ENCODE measurements around the gene TMEM131.
"Not testable (repeated sequence)": the region's sequence is repeated elsewhere in the genome, so short reads cannot be mapped to it uniquely, and the experiment has no call there.

The TMEM131 gene

DNA sequence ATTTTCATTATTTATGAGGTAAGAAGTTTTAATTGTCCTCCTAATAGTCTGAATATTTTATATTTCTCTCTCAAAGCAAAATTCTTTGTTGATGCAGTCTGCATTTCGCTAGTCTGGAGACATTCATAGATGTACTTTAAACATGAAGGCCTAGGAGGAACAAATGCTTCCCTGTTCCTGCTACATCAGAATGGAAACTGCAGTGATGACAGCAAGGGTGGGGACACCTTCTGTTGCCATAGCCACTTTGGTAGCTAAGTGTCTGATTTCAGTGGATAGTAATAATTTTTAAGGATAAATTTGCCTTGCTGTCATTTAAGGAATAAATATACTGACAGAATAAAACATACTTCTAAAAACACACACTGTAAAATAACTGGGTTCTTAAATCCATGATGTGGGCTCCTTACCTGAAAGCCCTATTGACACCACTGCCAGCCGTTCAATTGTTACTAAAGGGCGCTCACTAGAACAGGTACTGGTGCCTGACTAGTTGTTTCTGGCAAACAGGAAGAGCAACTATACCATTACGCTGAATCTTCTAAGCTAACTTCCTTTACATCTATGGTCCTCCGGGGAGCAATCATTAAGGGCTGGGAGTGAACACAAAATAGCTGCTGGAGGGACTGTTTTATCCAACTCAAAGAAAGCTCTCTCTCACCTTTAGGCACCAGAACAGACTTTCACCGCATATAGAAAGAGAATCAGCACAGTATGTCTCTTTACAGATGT is 88.2 kb downstream of the TMEM131 start:
- no peak for DNase-seq

DNA sequence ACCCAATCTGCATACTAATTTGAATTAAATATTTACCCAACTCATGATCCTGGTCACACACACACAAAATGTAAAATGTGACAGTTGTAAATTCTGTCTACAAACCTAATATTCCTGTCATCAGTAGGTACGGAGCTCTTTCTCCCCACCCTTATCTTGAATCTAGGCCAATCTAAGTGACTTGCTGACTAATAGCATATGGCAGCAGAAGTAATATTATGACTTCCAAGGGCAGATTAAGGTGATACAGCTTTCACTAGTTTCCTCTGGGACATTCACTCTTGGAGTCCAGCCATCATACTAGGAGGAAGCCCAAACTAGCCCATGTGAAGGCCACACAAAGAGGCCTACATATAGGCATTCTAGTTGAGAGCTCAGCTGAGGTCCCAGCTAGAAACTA is 89.4 kb downstream of the TMEM131 start:
- DNase-seq = no peak

DNA sequence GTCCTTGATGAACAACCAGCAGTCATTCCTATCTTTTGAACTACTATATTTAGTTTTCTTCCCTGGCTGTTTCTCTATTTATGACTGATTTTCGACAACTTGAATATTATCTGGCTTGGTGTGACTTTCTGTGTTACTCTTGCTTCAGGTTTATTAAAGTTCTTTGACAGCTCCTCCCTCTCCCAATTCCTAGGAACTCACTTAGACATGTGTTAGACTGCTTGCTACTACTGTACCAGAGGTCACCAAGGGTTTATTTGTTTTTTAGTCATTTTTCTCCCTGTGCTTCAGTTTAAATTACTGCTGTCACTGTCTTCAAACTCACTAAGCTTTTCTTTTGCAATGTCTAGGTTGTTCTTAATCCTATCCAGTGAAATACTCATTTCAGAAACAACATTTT is 90.5 kb downstream of the TMEM131 start:
- no peak for DNase-seq

DNA sequence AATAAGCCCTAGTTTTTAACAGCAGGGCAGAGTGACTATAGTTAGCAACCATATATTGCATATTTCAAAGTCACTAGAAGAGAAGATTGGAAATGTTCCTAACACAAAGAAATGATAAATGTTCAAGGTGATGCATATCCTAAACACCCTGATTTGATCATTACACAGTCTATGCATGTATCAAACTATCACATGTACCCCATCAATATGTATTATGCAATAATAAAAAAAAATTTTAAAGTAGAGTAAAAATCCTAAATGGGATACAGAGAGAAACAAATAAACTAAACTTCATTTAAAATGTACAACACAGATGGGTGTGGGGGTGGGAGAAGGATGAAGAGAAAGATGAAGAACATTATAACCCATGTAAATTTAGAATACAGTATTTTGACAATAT is 93.9 kb downstream of the TMEM131 start:
- DNase-seq = no peak

DNA sequence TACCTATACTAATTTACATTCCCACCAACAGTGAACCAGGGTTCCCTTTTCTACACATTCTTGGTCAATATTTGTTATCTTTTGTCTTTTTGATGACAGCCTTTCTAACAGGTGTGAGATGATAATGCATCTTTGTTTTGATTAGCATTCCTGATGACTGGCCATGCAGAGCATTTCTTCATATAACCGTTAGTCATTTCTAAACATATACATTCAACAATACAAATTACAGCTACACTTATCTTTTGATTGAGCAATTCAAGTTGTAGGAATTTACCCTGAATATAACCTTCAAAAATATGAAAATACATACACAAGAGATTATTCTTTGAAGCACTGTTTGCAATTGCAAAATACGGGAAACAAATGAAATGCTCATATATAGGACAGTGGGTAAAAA is 94.9 kb downstream of the TMEM131 start:
- no peak for DNase-seq

DNA sequence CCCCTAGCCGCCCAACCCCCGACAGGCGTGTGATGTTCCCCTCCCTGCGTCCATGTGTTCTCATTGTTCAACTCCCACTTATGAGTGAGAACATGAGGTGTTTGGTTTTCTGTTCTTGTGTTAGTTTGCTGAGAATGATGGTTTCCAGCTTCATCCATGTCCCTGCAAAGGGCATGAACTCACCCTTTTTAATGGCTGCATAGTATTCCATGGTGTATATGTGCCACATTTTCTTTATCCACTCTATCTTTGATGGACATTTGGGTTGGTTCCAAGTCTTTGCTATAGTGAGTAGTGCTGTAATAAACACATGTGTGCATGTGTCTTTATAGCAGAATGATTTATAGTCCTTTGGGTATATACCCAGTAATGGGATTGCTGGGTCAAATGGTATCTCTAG is 102.7 kb downstream of the TMEM131 start:
- not testable (repeated sequence) for DNase-seq

DNA sequence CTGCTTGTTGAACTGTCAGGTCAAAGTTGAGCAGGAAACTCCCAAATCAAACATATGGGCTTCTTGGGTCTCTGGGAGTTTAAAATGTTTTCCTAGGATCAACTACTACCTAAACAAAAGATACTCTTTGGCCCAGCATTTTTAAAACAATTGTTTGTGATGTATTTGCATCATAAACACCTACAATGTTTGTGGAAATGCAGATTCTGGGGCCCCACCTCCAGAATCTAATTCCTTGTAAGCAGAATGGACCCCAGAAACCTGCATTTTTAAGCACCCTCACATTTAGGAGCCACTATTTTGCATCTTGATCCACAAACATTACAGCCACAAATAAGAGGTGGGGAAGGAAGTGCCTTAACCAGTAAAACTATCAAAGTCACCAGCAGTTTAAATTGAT is 104.1 kb downstream of the TMEM131 start:
- DNase-seq = no peak

DNA sequence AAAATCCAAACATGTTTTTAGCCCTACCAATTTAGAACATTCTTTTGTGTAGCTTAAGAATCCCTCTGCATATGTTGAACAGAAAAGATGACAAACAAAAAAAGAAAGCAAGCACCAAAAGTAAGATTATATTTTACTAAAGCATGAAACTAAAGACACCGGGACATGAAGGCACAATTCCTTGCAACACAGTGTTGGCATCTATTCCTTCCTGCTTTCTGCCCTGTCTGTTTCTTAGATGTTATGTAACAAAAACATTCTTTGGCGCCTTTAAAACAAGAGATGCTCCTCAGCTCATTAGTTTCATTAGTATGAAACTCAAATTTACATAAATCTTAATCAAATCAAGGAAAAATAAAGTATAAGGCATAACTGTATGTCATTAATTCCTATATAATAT is 106.6 kb downstream of the TMEM131 start:
- no peak for DNase-seq

DNA sequence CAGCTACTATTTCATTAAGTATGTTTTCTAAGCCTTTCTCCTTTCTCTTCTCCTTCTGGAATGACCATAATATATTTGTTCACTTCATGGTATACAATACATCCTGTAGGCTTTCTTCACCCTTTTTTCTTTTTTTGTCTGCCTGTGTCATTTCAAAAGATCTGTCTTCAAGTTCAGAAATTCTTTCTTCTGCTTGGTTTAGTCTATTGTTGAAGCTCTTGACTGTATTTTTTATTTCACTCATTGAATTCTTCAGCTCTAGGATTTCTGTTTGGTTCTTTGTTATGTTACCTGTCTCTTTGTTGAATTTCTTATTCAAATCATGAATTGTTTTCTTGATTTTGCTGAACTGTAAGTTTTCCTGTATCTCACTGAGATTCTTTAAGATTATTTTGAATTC is 109.9 kb downstream of the TMEM131 start:
- DNase-seq = no peak

DNA sequence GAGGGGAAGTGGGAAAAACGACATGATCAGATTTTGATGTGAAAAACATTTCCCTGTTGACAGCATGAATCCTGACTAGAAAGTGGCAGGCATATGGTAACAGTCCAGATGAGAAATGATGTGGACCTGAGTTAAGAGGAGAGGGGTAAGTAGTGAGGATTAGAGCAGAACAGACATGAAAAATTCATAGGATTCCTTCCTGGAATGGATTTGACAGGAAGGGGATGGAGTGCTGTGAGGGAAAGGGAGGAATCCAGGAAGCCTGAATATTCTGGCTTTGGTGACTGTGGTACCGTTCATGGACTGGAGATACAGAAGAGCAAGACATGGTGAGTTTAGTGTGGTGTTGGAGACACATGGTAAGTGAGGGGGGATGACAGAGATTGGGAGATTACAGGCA is 115.4 kb downstream of the TMEM131 start:
- DNase-seq = no peak

DNA sequence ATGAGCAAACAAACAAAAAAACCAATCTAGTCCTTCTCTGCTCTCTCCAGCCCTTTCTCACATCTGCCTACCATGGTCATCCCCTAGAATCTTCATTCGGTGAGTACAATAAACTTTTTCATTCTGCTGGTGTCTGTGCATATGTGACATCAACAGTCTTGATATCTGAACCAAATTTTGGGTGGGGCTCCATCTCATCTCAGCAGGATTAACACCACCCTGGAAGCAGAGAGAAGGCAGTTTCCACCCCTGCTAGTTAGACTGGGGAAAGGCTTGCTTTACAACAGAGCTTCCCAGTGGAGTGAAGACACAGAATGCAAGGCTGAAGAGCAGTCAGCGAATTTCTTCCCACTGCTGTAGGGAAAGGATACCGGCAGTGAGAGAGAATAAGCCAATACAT is 116.9 kb downstream of the TMEM131 start:
- DNase-seq = no peak

DNA sequence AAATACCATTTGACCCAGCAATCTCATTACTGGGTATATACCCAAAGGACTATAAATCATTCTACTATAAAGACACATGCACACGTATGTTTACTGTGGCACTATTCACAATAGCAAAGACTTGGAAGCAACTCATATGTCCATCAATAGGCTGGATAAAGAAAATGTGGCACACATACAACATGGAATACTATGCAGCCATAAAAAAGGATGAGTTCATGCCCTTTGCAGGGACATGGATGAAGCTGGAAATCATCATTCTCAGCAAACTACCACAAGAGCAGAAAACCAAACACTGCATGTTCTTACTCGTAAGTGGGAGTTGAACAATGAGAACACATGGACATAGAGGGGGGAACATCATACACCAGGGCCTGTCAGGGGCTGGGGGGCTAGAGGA is 117.4 kb downstream of the TMEM131 start:
- DNase-seq = not testable (repeated sequence)

DNA sequence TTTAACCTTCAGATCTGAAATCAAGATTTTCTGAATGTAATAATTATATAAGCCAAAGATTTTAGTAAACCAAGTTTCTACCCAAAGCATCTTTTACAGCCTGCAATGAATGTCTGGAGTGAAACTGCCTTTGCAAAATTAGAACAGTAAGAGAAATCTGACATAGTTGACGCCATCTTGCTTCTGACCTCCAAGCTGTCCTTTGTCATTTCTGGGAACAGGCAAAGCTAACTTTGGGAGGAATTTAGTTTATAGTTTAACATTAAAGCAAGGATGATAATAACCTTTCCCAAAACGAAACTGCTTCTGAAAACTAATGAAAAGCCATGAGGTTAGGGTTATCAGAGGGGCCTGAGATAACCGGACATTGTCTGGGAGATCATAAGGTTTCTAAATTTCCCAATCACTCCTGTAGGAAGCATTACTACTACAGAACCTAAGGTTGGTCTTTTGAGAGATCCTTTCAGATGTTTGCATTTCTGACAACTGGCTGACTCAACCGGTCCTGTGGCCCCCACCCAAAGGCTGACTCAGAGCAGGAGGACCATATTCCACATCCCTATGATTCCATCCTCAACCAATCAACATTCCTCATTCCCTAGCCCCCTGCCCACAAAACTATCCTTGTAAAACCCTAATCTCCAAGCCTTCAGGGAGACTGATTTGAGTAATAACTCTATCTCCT is 124.5 kb downstream of the TMEM131 start:
- DNase-seq = no peak

DNA sequence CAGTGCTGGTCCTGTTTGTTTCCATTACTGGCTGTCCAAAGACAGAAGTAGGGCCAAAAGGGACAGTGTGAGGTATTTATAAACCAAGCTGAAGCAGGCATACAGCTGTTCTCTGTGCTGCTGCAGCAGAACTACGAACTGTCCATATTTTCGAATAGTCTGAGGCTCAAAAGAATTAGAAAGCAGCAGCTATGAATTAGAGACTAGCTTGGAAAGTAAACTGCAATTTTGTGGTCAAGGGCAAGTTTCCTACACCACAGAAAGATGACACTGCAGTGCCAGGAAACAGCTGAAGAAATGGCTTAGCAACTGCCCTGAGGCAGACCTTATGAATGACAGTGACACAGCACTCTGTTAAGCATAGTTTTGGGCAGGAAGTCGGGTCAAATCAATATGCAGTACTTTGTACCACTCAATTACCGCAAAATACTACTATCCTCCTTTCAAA is 125.3 kb downstream of the TMEM131 start:
- peak; percentile 11 for DNase-seq

DNA sequence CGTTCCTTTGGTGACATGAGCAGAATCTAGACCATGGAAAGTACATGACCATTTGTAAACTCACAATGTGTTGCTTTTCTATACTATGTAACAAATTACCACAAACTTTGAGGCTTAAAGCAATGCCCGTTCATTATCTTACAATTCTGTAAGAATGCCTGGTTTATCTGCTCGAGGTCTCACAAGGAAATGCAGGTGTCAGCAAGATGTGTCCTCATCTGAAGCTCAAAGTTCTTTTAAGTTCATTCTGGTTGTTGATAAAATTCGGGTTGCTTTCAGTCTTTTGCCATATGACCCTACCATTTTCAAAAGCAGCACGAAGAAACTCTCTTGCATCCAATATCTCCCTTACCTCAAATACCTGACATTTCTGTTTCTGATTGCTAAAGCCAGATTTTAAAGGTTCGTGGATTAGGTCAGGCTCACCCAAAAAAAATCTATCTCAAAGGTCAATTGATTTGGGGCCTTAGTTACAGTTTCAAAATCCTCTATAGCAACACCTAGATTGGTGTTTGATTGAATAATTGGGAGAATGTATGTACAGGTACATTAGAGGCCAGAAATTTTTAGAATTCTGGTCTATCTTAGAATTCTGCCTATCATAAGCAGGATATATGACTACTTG is 125.9 kb downstream of the TMEM131 start:
- DNase-seq = no peak

DNA sequence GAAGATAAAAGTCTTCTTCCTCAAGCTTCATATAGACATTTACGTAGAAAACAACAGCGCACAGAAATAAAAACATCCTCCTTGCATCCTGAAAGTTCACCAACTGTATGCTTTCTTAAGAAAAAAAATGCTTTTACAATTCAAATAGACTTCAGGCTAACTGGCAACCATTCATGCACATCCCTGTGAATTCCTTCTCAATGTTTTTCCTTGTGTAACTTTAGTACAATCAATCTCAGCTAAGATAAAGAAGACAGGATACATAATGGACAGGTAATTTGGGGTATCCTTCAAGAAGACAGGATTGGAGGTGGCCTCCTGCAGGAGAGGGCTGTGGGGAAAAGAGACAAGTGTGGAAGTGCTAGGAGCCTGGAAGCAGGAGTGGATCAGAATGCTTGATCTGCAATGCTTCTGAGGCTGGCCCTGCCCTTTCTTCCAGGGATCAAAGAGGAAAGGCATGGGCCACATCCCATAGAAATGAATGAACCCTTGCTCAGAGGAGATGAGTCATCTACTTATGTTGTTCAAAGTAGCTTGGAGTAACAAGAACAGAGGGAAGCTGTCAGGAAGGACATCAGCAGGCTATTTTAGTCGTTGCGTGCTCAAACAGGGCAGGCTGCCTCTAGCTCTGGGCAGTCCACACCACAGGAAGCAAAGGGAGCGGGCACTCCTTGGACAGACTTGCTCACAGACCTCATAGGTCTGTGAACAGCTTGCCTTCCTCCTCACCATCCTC is 126.6 kb downstream of the TMEM131 start:
- no peak for DNase-seq

DNA sequence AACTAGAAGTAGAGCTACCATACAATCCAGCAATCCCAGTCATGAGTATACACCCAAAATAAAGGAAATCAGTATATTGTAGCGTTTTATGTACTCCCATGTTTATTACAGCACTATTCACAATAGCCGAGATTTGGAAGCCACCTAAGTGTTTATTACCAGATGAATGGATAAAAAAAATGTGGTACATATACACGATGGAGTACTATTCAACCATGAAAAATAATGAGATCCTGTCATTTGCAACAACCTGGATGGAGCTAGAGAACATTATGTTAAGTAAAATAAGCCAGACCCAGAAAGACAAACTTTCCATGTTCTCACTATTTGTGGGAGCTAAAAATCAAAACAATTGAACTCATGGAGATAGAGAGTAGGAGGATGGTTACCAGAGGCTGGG is 131.9 kb downstream of the TMEM131 start:
- DNase-seq = no peak

DNA sequence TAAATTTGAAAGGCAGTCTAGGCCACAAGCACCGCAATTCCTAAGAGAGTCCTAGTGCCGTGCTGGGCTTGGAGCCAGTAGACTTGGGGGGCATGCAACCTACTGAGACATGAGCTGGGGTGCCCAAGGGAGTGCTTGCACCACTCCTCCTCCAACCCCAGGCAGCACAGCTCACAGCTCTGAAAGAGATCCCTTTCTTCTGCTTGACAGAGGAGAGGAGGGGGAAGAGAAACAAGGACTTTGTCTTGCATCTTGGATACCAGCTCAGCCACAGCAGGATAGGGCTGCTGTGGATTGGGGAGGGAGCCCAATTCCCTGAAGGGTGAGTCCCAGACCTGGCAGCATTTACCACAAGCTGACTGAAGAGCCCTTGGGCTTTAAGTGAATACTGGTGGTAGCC is 134.6 kb downstream of the TMEM131 start:
- no peak for DNase-seq

DNA sequence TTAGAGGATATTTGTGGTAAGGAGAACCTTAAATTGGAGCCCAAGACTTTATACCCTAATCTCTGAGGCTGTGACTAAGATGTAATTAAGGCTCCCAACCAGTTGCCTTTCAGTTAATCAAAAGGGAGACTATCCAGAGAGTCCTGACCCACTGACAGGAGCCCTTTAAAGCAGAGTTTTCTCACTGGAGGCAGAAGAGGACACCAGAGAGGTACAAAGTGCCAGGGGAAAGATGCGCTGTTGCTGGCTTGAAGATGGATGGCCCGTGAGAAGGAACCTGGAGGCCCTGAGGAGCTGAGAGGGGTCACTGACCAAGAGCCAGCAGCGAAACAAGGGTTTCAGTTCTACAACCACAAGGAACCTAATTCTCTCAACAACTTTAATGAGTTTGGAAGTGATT is 137.3 kb downstream of the TMEM131 start:
- DNase-seq = no peak

DNA sequence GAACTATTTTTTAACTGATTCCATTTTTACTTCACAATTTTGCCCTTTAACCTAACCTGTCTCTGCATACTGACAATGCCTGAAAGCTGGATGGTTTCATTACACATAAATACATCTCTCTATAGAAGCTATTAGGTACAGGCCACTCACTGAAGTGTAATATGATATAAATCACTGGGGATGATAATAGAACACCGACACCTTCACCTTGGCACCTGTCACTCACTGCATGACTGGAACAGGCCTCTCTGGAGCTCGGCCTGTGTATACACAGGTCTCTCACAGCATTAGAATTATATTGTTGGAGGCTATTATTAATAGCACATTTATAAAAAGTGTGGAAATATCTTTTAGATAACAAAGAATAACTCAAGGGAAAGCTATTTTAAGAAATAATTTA is 138.2 kb downstream of the TMEM131 start:
- no peak for DNase-seq

DNA sequence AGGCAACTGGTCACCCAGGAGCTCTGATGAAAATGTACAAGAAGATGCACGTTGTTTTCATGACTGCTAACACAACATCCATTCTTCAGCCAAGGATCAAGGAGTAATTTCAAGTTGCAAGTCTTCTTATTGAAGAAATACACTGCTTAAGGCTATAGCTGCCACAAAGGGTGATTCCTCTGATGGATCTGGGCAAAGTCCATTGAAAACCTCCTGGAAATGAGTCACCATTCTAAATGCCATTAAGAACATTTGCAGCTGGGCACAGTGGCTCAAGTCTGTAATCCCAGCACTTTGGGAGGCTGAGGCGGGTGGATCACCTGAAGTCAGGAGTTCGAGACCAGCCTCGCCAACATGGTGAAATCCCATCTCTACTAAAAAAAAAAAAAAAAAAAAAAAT is 142.7 kb downstream of the TMEM131 start:
- DNase-seq = not testable (repeated sequence)

DNA sequence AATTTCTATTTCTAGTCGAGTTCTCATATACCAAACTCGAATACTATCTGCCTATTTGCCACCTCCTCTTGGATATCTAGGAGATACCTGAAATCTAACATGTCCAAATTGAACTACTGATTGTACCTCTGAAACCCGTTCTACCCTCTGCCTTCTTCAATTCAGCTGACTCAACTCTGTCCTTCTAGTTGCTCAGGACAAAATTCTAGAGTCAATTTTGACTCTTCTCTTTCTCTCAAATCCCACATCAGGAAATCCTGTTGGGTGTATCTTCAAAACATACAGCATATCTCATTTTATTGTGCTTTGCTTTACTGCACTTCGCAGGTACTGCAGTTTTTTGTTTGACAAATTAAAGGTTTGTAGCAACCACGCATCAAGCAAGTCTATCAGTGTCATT is 144.6 kb downstream of the TMEM131 start:
- DNase-seq = no peak

DNA sequence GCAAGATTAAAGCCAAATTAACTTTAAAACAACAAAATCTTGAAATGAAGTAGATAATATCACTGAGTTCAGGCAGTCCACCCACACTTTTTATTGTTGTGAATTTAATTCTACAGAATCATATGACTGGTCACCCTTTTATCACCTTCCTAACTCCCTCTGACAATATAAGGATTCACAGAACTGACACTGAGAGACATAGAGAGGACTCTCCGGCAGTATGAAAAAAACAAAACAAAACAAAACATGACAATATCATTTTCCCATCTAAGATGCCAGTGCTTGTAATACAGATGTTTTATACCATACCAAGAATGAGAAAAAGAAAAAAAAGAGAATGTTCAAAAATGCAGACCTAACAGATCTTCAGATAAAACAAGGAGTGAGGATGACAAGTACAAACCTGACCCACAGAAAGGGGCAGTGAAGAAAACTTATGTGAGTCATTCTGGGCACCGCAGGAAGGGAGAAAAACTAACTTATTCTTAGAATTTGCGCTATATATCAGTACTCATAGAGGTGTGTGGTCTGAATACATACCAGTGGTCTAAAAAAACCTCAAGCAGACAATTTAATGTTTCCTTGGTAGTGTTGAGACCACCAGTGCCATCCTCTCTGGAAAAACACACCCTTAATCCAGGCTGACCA is 145.7 kb downstream of the TMEM131 start:
- DNase-seq = no peak

All from central memory CD4-positive, alpha-beta T cell (primary cell).